Measurements from ENCODE around the gene ZNF423. TPM values are rescaled to one million over a fixed set of nuclear protein-coding genes. Genes with fewer than 3 reads are reported as not detected.

Gene ZNF423
- polyA plus RNA-seq, 1 of the 3 experiments (the other 2 are of a cell fraction) = 1.2 TPM

DNA sequence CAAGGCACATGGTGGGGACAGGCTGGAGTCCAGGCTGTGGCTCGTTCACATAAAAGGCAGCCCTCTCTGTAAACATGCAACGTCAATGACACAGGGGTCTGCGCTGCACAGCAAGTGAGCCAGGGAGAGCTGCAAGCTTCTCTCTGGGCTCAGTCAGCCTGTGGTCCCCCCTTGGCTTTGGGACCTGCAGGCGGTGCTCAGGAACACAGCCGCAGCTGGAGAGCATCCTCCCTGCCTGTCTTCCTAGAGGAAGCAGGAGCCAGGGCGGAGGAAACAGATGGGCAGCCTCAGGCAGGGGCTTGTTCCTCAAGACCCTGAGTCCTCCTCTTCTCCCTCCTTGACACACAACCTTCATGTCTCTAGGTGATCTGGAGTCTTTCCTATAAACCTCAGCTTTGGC, 254.3 kb downstream of the ZNF423 start (continued):
- TF ChIP-seq RFX5 (IDR thresholded peaks at IDR 0.05; ENCODE audit: low read length) (no peak), RXRA (IDR thresholded peaks at IDR 0.05; ENCODE audit: borderline replicate concordance, low read depth) (no peak)

GRCh38 chr16:49600976-49601375, 254.9 kb downstream of the ZNF423 start:
- TF ChIP-seq TAF1 (IDR thresholded peaks at IDR 0.05; ENCODE audit: borderline replicate concordance, low read depth, low read length) (no peak), RCOR1 (IDR thresholded peaks at IDR 0.05; ENCODE audit: low read length) (no peak), CHD2 (IDR thresholded peaks at IDR 0.05; ENCODE audit: low read length, partially characterized antibody) (no peak), NFIC (IDR thresholded peaks at IDR 0.05; ENCODE audit: borderline replicate concordance) (no peak), RFX5 (IDR thresholded peaks at IDR 0.05; ENCODE audit: low read length) (no peak), YY1 (IDR thresholded peaks at IDR 0.05; ENCODE audit: low read depth) (no peak)
- TF ChIP-seq, protein P1, sequence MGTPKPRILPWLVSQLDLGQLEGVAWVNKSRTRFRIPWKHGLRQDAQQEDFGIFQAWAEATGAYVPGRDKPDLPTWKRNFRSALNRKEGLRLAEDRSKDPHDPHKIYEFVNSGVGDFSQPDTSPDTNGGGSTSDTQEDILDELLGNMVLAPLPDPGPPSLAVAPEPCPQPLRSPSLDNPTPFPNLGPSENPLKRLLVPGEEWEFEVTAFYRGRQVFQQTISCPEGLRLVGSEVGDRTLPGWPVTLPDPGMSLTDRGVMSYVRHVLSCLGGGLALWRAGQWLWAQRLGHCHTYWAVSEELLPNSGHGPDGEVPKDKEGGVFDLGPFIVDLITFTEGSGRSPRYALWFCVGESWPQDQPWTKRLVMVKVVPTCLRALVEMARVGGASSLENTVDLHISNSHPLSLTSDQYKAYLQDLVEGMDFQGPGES (IDR thresholded peaks at IDR 0.05; ENCODE audit: low read depth, low read length) = no peak
- peak overlapping the region in 1 of 2 experiments; percentile 98; a peak in 2 of 4 replicates for H3K27ac ChIP-seq (ENCODE audit: low read depth in 2 of 2, low read length in 1 of 2)
- no peak for DNase-seq

GRCh38 chr16:49600536-49600935, 255.4 kb downstream of the ZNF423 start:
- Histone ChIP-seq H3K27ac (ENCODE audit: low read depth in 2 of 2, low read length in 1 of 2) (peak overlapping the region in 1 of 2 experiments; percentile 98; a peak in 2 of 4 replicates), H3K9me2 (no peaks in the 10 kb centered on the region), H3K9ac (no peak overlapping the region), H3K4me1 (ENCODE audit: control insufficient read depth in 1 of 2, insufficient read depth in 2 of 2, low read depth in 1 of 2, low read length in 1 of 2) (peaks cover 11 to 77% of the 10 kb centered on the region in 2 experiments; a peak in 3 of 4 replicates), H3K79me2 (ENCODE audit: insufficient read depth) (no peaks in the 10 kb centered on the region), H2AFZ (ENCODE audit: low read depth) (no peak overlapping the region), H4K20me1 (ENCODE audit: insufficient read depth) (no peaks in the 10 kb centered on the region), H3K36me3 (replicated peaks in 1 of 2; ENCODE audit: control insufficient read depth in 1 of 2, insufficient read depth in 2 of 2, low read length in 1 of 2) (no peaks in the 10 kb centered on the region), H3K27me3 (ENCODE audit: insufficient read depth) (no peaks in the 10 kb centered on the region), H3K4me3 (ENCODE audit: low read depth in 2 of 2, low read length in 1 of 2) (no peak overlapping the region), H3K4me2 (no peak overlapping the region), H3F3A (replicated peaks; ENCODE audit: insufficient read depth) (no peaks in the 10 kb centered on the region), H3K9me3 (no peaks in the 10 kb centered on the region)
- ChIA-PET CTCF (interaction anchor here (0.8 to 2.0 kb wide), 5 partner anchors 65 to 257 kb away, joined by 3 to 8 read pairs (median 4); no protein-coding TSS in a partner anchor), POLR2A (interaction anchor here (0.5 kb wide), 1 partner anchor 56 kb away, joined by 4 read pairs; no protein-coding TSS in a partner anchor)
- peak; percentile 88 for DNase-seq
- WGBS (ENCODE audit: low lambda C conversion rate) = 60% methylated on average over 23 of the region's 23 CpGs
- TF ChIP-seq TEAD4 (IDR thresholded peaks at IDR 0.05; ENCODE audit: borderline replicate concordance, insufficient read depth) (no peak), RCOR1 (IDR thresholded peaks at IDR 0.05; ENCODE audit: low read length) (peak; percentile 60; the same call in 1 of the 2 replicates), FOXJ3 (CRISPR knock-in tag; IDR thresholded peaks at IDR 0.05) (peak; percentile 65; the same call in 1 of the 2 replicates), ELF1 (IDR thresholded peaks at IDR 0.05) (no peak), TCF12 (IDR thresholded peaks at IDR 0.05) (no peak), RAD21 (IDR thresholded peaks at IDR 0.05; ENCODE audit: low read length) (peak; percentile 26), FOXM1 (IDR thresholded peaks at IDR 0.05; ENCODE audit: low read depth) (no peak), EZH2phosphoT487 (IDR thresholded peaks at IDR 0.05; ENCODE audit: borderline replicate concordance, low read depth) (no peak), MEF2A (IDR thresholded peaks at IDR 0.05; ENCODE audit: borderline replicate concordance, low read depth) (no peak), EP300 (IDR thresholded peaks at IDR 0.05; ENCODE audit: borderline replicate concordance in 1 of 2, low read depth in 1 of 2, low read length in 1 of 2) (peak in 1 of 2 experiments; percentile 79; a peak in 2 of 4 replicates), PBX3 (IDR thresholded peaks at IDR 0.05) (no peak), CHD2 (IDR thresholded peaks at IDR 0.05; ENCODE audit: low read length, partially characterized antibody) (peak; percentile 29), TAF1 (IDR thresholded peaks at IDR 0.05; ENCODE audit: borderline replicate concordance, low read depth, low read length) (no peak), NRF1 (IDR thresholded peaks at IDR 0.05; ENCODE audit: low read depth, low read length) (no peak), FOSL2 (IDR thresholded peaks at IDR 0.05; ENCODE audit: borderline replicate concordance, low read depth) (no peak), POLR2AphosphoS5 (IDR thresholded peaks at IDR 0.05; ENCODE audit: low read depth, low read length) (no peak), RFX5 (IDR thresholded peaks at IDR 0.05; ENCODE audit: low read length) (no peak), GATA2 (CRISPR knock-in tag; IDR thresholded peaks at IDR 0.05) (0 out of 2 replicates have a peak, but pooled peaks have one; percentile 17)
- TF ChIP-seq, protein P1 (IDR thresholded peaks at IDR 0.05; ENCODE audit: low read depth, low read length) = no peak

More at GRCh38 chr16:49600976-49601375, 254.9 kb downstream of the ZNF423 start:
- 76% methylated on average over 7 of the region's 8 CpGs for WGBS (ENCODE audit: low lambda C conversion rate)
- Histone ChIP-seq H4K20me1 (ENCODE audit: insufficient read depth) (no peaks in the 10 kb centered on the region), H3K9me3 (no peaks in the 10 kb centered on the region), H3F3A (replicated peaks; ENCODE audit: insufficient read depth) (no peaks in the 10 kb centered on the region), H3K4me2 (no peak overlapping the region), H3K4me1 (ENCODE audit: control insufficient read depth in 1 of 2, insufficient read depth in 2 of 2, low read depth in 1 of 2, low read length in 1 of 2) (peaks cover 6 to 78% of the 10 kb centered on the region in 2 experiments; a peak in 3 of 4 replicates), H3K9ac (no peak overlapping the region), H3K27me3 (ENCODE audit: insufficient read depth) (no peaks in the 10 kb centered on the region), H3K9me2 (no peaks in the 10 kb centered on the region), H3K4me3 (ENCODE audit: low read depth in 2 of 2, low read length in 1 of 2) (no peak overlapping the region), H2AFZ (ENCODE audit: low read depth) (no peak overlapping the region), H3K36me3 (replicated peaks in 1 of 2; ENCODE audit: control insufficient read depth in 1 of 2, insufficient read depth in 2 of 2, low read length in 1 of 2) (no peaks in the 10 kb centered on the region), H3K79me2 (ENCODE audit: insufficient read depth) (no peaks in the 10 kb centered on the region)
- POLR2A ChIA-PET = interaction anchor here (0.5 kb wide), 1 partner anchor 56 kb away, joined by 4 read pairs; no protein-coding TSS in a partner anchor
- CTCF ChIA-PET = interaction anchor here (1.3 to 2.0 kb wide), 2 partner anchors 109 to 257 kb away, joined by 3 to 8 read pairs; no protein-coding TSS in a partner anchor
